SH-SY5Y (cell line): ENCODE results near the gene TMEM132C.

Experiments
- GATA2 ChIP-seq: IDR thresholded peaks from 2 replicates; pipeline ENCODE4 v1.6.1; 2011; ENCODE audit warnings: mild to moderate bottlenecking, low read depth, low read length
- GATA3 ChIP-seq: IDR thresholded peaks from 2 replicates; pipeline ENCODE4 v1.6.1; 2011; ENCODE audit warnings: low read depth, mild to moderate bottlenecking, low read length, moderate library complexity

DNA sequence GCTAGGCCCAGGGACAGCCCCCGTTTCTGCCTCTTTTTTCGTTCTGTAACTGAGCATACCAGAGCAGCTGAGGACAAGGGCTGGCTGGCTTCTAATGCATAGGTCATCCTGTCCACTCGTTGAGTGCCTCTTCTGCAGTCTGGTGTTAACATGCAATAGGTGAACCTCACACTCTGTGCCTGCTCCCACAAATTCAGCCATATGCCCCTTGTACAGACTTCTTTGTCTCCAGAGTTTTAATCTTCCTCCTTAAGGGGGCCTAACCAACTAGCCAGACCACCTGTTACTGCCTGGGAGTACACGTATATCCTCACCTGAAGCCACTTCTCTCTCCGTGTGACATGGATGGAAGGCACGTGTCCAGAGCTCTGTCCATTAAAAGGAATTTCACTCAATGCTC, 445.7 kb downstream of the TMEM132C start:
- no peak for TF ChIP-seq GATA2
- TF ChIP-seq GATA3, result no peak
